HuH-7 (cell line): ENCODE data around the gene TBXA2R.
"Not testable (repeated sequence)": the region's sequence is repeated elsewhere in the genome, so short reads cannot be mapped to it uniquely, and the experiment has no call there.

Experiments
- DNase-seq: peaks from one replicate; pipeline ENCODE4 v3.0.0; 2011; ENCODE audit warnings: low spot score

The TBXA2R gene

DNA sequence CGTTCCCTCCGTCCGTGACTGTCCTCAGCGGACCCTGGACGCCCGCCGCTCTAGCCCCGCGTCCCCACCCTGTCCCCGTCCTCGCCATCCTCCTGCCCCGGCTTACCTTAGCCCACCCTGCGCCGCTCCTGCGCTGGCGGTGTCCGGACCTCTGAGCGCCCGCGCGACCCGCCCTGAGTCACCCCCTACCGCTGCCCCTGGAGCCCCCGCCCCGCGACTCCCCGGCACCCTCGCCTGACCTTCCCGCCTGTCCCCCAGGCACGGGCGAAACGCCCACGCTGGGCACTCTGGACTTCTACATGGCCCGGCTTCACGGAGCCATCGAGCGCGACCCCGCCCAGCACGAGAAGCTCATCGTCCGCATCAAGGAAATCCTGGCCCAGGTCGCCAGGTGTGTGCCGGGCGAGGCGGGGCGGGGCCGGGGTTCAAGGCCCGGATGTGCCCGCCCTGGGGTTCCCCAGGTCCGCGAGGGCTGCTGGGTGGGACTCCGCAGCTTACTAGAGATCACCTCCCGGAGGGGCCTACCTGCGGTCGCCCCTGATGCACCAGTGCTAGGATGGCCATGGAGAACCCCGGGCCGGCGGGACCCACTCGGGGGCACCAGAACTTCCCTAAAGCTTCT is 28.8 kb downstream of the TBXA2R start:
- no peak for DNase-seq

GRCh38 chr19:3576696-3577443 is 29.8 kb downstream of the TBXA2R start:
- DNase-seq: no peak

DNA sequence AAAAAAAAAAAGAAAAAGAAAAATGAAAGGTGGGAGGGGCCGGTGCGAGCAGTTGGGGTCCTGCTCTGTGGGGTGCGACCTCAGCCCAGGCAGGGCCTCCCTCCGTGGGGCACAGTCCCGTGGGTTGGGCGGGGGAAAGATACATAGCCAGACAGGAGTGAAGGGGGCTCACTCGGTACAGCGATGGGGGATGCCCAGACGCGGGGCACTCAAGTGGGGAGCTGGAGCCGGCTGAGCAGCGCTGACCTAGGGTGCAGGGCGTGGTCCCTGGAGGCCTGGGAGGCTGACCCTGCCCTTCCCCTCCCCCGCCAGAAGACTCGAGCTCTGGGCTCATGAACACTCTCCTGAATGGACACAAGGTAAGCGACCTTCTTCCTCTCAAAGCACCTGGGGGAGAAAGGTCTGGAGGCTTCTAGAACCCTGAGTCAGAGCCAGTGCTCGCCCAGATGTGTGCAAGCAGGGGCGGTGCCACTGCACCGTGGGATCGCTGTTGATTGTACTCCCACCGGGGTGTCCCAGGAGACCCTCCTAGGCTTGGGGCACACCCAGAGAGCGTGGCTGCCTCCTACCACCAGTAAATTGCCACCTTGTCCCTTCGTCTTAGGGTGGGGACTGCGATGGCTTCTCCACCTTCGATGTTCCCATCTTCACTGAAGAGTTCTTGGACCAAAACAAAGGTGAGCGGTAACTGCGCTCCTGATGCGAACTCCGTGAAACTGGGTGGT is 30.6 kb downstream of the TBXA2R start:
- no peak for DNase-seq

GRCh38 chr19:3575260-3575741 is 31.4 kb downstream of the TBXA2R start:
- DNase-seq: peak; percentile 72

DNA sequence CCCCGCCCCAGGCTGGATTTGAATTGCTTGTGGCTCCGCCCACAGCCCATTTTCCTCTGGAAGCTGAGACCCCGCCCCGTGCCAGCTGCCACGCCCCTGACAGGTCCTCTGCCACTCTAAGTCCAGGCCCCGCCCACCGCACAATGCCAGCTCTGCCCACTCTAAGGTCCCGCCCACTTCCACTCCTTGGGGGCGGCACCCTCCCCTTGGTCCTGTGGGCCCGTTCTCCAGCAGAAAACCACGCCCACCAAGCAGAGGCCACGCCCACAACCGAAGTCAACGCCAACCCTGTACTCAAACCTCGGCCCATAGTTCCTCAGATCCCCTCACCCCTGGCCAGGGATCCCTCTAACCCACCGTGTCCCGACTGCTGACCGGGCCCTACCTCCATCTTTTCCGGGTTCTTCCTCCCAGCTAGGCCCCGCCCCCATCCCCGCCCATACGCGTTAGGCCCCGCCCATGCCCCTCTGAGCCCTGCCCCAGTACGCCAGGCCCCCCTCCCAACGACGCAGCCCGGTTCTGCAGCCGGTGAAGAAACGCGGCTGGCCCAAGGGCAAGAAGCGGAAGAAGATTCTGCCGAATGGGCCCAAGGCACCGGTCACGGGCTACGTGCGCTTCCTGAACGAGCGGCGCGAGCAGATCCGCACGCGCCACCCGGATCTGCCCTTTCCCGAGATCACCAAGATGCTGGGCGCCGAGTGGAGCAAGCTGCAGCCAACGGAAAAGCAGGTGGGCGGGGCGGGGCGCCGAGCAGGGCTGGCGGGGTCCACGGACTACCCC is 32.6 kb downstream of the TBXA2R start:
- DNase-seq: peak; percentile 83

- DNase-seq: no peak
These were observed 33.4 kb downstream of the TBXA2R start for GRCh38 chr19:3573162-3573857.

GRCh38 chr19:3572855-3573161 is 33.9 kb downstream of the TBXA2R start, which contains the start of gene HMG20B:
Gene HMG20B (plus strand): TSS chr19:3572944. CDS start chr19:3573310, 366 bp downstream.
- DNase-seq: no peak

DNA sequence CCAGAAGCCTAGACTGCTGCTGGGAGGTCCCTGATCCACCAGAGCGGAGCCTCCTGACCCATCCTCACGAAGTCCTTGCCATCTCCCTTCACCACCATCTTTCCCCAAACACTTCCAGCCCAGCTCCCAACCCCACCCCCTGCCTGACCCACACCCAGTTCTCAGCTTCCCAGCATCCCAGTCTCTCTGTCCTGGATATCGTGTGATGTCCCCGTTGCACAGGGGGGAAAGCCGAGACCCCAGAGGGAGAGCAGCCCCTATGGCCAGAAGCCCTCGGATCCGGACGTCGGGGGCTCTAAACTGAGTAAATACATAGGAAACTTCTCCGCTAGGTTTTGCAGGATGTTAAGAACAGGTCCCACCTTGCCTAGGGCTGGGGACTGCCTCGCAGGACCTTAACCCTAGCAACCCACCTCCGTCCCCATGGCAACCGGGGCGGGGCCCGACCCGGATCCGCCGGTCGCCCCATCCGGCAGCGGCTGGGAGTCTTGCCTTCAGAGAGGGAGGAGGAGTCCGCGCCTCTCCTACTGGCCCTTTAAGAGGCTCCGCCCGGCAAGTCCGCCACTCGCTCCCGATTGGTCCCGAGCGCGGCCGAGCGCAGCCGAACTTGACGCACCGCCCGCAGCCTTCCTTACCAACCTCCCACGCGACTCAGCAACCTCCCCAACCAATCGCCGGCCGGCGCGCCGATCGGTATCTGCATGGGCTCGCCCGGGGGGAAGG is 34.4 kb downstream of the TBXA2R start:
- peak; percentile 98 for DNase-seq

DNA sequence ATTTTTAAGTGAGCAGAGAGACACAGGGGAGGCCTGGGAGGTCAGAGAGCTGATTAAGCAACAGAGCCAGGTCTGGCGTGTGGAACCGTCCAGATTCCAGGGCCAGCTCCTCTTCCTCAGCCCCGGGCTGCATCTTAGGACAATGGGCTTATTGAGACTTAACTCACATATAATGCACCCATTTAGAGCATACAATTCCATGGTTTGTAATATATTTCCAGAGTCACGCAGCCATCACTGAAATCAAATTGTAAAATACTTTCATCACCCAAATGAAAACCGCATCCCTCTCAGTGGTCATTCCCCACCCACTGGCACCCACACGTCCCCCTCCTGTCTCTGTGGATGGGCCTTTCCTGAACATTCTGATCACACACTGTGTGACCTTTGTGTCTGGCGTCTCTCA is 36.1 kb downstream of the TBXA2R start:
- DNase-seq: no peak

GRCh38 chr19:3570042-3570441 is 36.6 kb downstream of the TBXA2R start:
- not testable (repeated sequence) for DNase-seq

GRCh38 chr19:3565139-3565538 is 41.5 kb downstream of the TBXA2R start:
- DNase-seq: no peak

DNA sequence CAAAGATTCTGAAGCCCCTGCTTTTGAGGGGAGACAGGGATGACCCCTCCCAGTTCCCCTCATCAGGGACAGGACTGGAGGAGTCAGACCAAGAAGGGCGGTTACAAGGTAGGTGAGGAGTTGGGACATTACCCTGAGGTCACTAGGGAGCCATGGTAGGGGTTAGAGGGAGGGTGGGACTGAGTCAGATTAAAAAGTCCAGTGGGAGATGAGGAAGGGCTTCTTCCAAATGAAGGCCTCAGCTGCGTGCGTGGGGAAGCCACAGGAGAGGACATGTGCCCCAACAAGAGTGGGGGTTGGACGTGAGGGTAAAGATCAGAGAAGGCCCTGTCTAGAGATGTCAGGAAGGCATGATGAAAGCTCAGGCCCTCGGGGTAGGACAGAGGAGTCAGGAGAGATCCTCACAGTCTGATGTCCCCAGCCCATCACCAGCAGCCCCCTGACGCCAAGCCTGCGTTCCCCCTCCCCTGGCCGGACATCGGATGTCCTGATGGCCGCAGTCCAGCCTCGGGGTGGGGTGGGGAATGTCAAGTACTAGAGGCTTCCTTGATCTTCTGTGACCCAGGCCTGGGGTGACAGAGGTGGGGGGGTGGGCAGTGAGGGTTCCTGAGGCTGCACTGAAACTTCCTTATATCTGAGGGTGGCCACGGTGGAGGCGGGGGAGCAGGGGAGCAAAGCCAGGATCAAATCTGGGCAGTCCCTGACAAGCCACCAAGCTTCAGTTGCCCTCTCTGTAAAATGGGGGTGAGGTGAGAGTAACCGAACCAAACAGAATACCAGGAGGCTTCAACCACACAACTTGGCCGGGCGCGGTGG is 42.8 kb downstream of the TBXA2R start:
- no peak for DNase-seq

- peak; percentile 98 for DNase-seq
These were observed 49.0 kb downstream of the TBXA2R start, which contains the start of gene MFSD12 for GRCh38 chr19:3557461-3558248. Gene MFSD12 (minus strand): TSS chr19:3557586. CDS start chr19:3557403, 183 bp downstream.

DNA sequence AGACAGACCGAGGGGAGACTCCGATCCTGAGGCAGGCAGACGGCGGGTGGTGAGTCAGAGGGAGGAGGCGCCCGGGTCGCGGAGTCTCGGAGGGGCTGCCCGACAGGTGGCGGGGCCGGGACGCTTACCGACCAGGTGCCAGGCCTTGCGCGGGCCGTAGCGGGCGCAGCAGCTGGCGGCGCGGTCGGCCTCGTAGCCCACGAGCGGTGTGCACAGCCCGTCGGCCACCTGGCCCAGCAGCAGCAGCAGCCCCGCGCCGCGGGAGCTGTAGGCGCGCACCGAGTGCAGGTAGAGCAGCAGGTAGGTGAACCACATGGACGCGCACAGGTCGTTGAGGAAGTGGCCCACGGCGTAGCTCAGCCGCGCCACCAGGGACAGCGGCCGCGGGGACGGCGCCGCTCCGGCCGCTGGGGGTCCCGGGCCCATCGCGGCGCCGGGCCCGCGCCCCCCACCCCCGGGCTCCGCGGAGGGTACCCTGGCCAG is 49.7 kb downstream of the TBXA2R start:
- DNase-seq: no peak

DNA sequence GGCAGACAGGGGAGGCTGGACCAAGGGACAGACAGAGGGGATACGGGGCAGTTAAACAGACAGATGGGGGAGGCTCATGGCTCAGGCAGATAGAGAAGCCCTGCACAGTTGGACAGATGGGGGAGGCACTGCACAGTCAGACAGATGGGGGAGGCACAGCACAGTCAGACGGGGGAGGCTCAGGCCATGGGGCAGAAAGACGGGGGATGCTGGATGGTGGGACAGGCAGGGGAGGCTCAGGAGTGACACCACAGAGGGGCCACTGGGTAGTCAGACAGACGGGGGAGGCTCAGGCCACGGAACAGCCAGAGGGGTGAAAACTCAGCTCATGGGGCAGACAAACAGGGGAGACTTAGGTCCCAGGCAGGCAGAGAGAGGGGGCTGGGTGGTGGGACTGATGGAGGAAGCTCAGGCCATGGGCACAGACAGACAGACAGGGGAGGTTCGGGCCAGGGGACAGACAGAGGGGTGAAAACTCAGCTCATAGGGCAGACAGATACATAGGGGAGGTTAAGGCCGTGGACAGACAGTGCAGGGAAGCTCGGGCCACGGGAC is 50.2 kb downstream of the TBXA2R start:
- DNase-seq: no peak

GRCh38 chr19:3555653-3556422 is 50.8 kb downstream of the TBXA2R start:
- no peak for DNase-seq

- no peak for DNase-seq
These were observed 52.2 kb downstream of the TBXA2R start for GRCh38 chr19:3554254-3555083.
